Erythroblast (primary cell): ENCODE results near the gene NPSR1.
"Not testable (repeated sequence)": the region's sequence is repeated elsewhere in the genome, so short reads cannot be mapped to it uniquely, and the experiment has no call there.

ENCODE experiments used
- DNase-seq, 2 experiments: peaks; one replicate each; lab custom pipeline; 2025; lab: John Stamatoyannopoulos, UW
- GATA1 ChIP-seq: IDR thresholded peaks from 2 replicates; pipeline ENCODE4 v1.6.1; 2011; ENCODE audit warnings: low read depth, mild to moderate bottlenecking, control low read depth, low read length, moderate library complexity
- POLR2A ChIP-seq: IDR thresholded peaks from 2 replicates; pipeline ENCODE4 v1.6.1; 2011; ENCODE audit warnings: mild to moderate bottlenecking, low read length

NPSR1 gene

GRCh38 chr7:34875481-34875880, 217.5 kb downstream of the NPSR1 start:
- TF ChIP-seq GATA1 (no peak), POLR2A (no peak)
- DNase-seq: no peak

DNA sequence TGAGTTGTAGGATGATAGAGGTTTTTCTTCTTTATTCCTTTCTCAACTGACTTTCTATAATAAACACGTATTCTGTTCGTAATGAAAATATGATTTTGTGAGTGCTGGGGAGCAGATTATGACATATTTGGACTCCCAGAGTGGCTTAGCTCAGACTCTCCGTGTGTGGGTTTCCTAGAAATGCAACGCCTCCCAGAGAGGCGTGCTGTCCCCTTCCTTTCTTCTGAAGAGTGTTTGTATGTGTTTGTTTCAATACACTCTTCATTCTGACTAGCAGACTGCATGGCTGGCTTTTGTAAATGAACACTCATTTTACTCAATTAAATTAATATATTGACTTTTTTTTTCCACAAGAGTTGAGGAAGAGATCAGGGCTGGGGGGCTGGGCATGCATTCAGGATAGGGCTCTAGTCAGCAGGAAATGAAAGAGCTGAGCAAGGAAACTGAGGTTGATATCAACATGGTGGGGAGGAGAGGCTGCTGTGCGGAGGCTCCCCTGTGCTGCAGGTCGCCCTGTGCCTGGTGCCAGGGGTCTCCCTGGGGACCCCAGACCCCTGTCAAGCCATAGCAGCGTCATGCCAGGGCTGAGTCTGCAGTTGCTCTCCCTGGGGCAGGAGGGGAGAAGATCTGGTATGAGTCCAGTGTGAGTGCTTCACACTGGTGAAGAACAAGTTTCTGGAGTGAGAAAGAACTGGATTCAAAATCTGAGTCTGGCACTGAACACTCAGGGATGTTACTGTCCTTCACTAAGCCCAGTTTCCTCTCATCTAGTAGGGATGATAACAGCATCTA, 221.1 kb downstream of the NPSR1 start:
- not testable (repeated sequence) for DNase-seq

- DNase-seq: no peak
- no peak for TF ChIP-seq GATA1
- TF ChIP-seq POLR2A: no peak
These were observed 221.9 kb downstream of the NPSR1 start for GRCh38 chr7:34879871-34880270.

DNA sequence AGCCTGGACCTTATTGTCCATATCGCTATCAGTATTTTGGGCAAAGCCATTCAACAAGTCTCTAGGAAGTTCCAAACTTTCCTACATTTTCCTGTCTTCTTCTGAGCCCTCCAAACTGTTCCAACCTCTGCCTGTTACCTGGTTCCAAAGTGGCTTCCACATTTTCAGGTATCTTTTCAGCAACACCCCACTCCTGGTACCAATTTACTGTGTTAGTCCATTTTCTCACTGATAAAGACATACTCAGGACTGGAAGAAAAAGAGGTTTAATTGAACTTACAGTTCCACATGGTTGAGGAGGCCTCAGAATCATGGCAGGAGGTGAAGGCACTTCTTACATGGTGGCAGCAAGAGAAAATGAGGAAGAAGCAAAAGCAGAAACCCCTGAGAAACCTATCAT, 225.8 kb downstream of the NPSR1 start:
- not testable (repeated sequence) for DNase-seq

DNA sequence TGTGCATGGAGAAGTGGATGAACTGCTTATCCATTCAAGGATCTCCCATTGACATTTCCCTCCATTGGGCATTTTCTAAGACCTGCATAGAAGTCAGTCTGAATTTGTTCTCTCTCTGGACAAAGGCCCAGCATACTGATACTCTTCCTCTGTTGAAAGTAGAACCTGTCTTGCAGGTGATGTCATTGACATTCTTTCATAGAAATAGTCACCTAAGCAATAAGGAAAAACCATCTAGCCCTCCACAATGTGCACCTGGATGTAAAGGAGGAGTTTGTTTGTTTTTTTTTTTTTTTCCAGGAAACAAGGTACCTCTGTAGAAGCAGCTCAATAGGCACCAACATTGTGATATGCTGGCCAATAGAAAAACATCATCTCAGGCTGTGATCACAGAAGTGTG, 228.8 kb downstream of the NPSR1 start:
- no peak for TF ChIP-seq GATA1
- no peak for TF ChIP-seq POLR2A
- no peak for DNase-seq

GRCh38 chr7:34889951-34890350, 231.9 kb downstream of the NPSR1 start:
- DNase-seq: no peak
- TF ChIP-seq GATA1: no peak
- no peak for TF ChIP-seq POLR2A

- TF ChIP-seq GATA1: no peak
- TF ChIP-seq POLR2A: no peak
- DNase-seq: no peak
These were observed 237.2 kb downstream of the NPSR1 start for GRCh38 chr7:34895202-34895601.
